ENCODE measurements around the gene TRIL. TPM values are rescaled to one million over a fixed set of nuclear protein-coding genes. Genes with fewer than 3 reads are reported as not detected.

The TRIL gene
- total and polyA plus RNA-seq, 9 of the 15 experiments (the other 6 are each of a cell fraction or from before 2014, with no cell fraction given) = not detected

DNA sequence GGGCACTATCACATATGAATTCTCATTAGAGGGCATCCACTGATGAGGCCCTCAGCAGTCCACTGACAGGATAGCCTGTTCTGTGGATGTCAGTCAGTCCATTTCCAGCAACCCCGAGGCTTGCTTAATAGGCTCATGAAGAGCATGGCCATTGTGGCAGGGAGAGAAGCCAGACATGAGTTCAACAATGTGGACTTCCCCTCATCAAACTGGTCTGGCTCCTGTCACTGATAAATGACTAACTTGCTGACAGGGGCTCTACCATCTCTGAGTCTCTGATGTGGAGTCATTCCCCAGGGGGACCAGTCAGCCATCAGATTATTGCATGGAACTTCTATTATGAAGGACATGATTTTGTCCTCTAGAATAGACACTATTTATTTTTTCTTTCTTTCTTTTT, 19.8 kb upstream of the TRIL start:
- Histone ChIP-seq H3K9me3 (replicated peaks; ENCODE audit: control insufficient read depth, insufficient read depth, low read depth, low read length) (no peaks in the 10 kb centered on the region), H3K36me3 (ENCODE audit: control insufficient read depth, insufficient read depth, low read length) (no peaks in the 10 kb centered on the region), H3K4me2 (ENCODE audit: insufficient read depth, low read length) (no peak overlapping the region), H3K4me3 (no peak overlapping the region), H2AFZ (ENCODE audit: low read depth, low read length) (no peak overlapping the region), H3K4me1 (replicated peaks in 1 of 2; ENCODE audit: control insufficient read depth in 2 of 2, insufficient read depth in 2 of 2, low read length in 2 of 2) (no peaks in the 10 kb centered on the region), H3K9ac (ENCODE audit: insufficient read depth in 1 of 2, low read depth in 2 of 2, low read length in 2 of 2) (no peak overlapping the region), H3K79me2 (ENCODE audit: control insufficient read depth, insufficient read depth, low read length) (no peaks in the 10 kb centered on the region), H3K27me3 (ENCODE audit: control insufficient read depth in 2 of 2, insufficient read depth in 2 of 2, low read length in 2 of 2) (no peaks in the 10 kb centered on the region), H4K20me1 (replicated peaks; ENCODE audit: control insufficient read depth, insufficient read depth, low read length) (no peaks in the 10 kb centered on the region), H3K9me1 (ENCODE audit: control insufficient read depth, insufficient read depth, low read length) (no peaks in the 10 kb centered on the region), H3K27ac (ENCODE audit: extremely low read depth, low read depth, low read length) (no peak overlapping the region)
- intact Hi-C loops (cut with micrococcal nuclease) = no loop called here
- no TSS peak for BruUV-seq (replicated peaks)
- POLR2A ChIA-PET = no interaction called here
- in situ Hi-C loops (cut with MboI) = no loop called here
- 0% methylated on average over 1 of the region's 1 CpG for WGBS (ENCODE audit: insufficient coverage, low coverage, missing lambda C conversion rate)
- TF ChIP-seq KLF10 (CRISPR knock-in tag; IDR thresholded peaks at IDR 0.05) = no peak
- ATAC-seq (no peak), DNase-seq (ENCODE audit: extremely low read depth in 1 of 4, low spot score in 3 of 4) (no peak), FAIRE-seq (no peak)
- CTCF ChIA-PET (ENCODE audit: low intra/inter-chr PET ratio) = no interaction called here

DNA sequence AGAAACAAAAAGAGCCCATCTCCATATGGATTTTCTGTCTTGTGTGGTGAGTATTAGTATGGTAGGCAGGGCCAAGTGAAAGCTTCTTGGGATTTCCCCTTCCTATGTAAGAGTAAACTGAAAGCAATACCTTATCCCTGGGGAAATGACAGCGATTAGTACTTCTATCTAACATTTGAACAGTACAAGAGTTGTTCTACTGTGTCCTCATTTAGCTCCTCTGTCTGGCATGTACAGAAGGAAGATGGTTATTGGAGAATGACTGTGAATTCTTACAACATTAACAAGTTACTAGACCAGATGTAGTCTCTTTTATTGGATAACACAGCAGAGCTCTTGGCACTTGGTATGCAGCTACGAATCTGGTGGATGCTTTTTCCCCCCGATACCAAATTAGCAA, 17.9 kb upstream of the TRIL start:
- Histone ChIP-seq H4K20me1 (replicated peaks; ENCODE audit: control insufficient read depth, insufficient read depth, low read length) (no peaks in the 10 kb centered on the region), H3K4me2 (ENCODE audit: insufficient read depth, low read length) (no peak overlapping the region), H3K9me3 (replicated peaks; ENCODE audit: control insufficient read depth, insufficient read depth, low read depth, low read length) (no peaks in the 10 kb centered on the region), H3K36me3 (ENCODE audit: control insufficient read depth, insufficient read depth, low read length) (no peaks in the 10 kb centered on the region), H3K27ac (ENCODE audit: extremely low read depth, low read depth, low read length) (no peak overlapping the region), H3K79me2 (ENCODE audit: control insufficient read depth, insufficient read depth, low read length) (no peaks in the 10 kb centered on the region), H3K9ac (ENCODE audit: insufficient read depth in 1 of 2, low read depth in 2 of 2, low read length in 2 of 2) (no peak overlapping the region), H3K27me3 (ENCODE audit: control insufficient read depth in 2 of 2, insufficient read depth in 2 of 2, low read length in 2 of 2) (no peaks in the 10 kb centered on the region), H2AFZ (ENCODE audit: low read depth, low read length) (no peak overlapping the region), H3K9me1 (ENCODE audit: control insufficient read depth, insufficient read depth, low read length) (no peaks in the 10 kb centered on the region), H3K4me3 (no peak overlapping the region), H3K4me1 (replicated peaks in 1 of 2; ENCODE audit: control insufficient read depth in 2 of 2, insufficient read depth in 2 of 2, low read length in 2 of 2) (no peaks in the 10 kb centered on the region)
- in situ Hi-C loops (cut with MboI) = no loop called here
- intact Hi-C loops (cut with micrococcal nuclease) = no loop called here
- POLR2A ChIA-PET = no interaction called here
- TF ChIP-seq, protein P1, sequence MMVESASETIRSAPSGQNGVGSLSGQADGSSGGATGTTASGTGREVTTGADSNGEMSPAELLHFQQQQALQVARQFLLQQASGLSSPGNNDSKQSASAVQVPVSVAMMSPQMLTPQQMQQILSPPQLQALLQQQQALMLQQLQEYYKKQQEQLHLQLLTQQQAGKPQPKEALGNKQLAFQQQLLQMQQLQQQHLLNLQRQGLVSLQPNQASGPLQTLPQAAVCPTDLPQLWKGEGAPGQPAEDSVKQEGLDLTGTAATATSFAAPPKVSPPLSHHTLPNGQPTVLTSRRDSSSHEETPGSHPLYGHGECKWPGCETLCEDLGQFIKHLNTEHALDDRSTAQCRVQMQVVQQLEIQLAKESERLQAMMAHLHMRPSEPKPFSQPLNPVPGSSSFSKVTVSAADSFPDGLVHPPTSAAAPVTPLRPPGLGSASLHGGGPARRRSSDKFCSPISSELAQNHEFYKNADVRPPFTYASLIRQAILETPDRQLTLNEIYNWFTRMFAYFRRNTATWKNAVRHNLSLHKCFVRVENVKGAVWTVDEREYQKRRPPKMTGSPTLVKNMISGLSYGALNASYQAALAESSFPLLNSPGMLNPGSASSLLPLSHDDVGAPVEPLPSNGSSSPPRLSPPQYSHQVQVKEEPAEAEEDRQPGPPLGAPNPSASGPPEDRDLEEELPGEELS (CRISPR knock-in tag; IDR thresholded peaks at IDR 0.05; ENCODE audit: borderline replicate concordance) = no peak
- TF ChIP-seq, protein P2, sequence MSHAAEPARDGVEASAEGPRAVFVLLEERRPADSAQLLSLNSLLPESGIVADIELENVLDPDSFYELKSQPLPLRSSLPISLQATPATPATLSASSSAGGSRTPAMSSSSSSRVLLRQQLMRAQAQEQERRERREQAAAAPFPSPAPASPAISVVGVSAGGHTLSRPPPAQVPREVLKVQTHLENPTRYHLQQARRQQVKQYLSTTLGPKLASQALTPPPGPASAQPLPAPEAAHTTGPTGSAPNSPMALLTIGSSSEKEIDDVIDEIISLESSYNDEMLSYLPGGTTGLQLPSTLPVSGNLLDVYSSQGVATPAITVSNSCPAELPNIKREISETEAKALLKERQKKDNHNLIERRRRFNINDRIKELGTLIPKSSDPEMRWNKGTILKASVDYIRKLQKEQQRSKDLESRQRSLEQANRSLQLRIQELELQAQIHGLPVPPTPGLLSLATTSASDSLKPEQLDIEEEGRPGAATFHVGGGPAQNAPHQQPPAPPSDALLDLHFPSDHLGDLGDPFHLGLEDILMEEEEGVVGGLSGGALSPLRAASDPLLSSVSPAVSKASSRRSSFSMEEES (CRISPR knock-in tag; IDR thresholded peaks at IDR 0.05) = no peak
- TF ChIP-seq ZBTB17 (CRISPR knock-in tag; IDR thresholded peaks at IDR 0.05) (no peak), C11orf30 (IDR thresholded peaks at IDR 0.05; ENCODE audit: low read depth) (no peak), SNRNP70 (optimal IDR thresholded peaks at IDR 0.05; ENCODE audit: low read depth, low read length) (no peak), DACH1 (IDR thresholded peaks at IDR 0.05; ENCODE audit: partially characterized antibody) (no peak), NCOA2 (IDR thresholded peaks at IDR 0.05; ENCODE audit: partially characterized antibody in 2 of 2) (no peak), NR2C2 (CRISPR knock-in tag; IDR thresholded peaks at IDR 0.05) (no peak), NR2C2 (tag; IDR thresholded peaks at IDR 0.05) (no peak), NFIC (IDR thresholded peaks at IDR 0.05) (no peak), JUN (IDR thresholded peaks at IDR 0.05; ENCODE audit: borderline replicate concordance, low read depth, low read length) (no peak), JUN (CRISPR knock-in tag; IDR thresholded peaks at IDR 0.05; ENCODE audit: borderline replicate concordance) (no peak), MEF2A (IDR thresholded peaks at IDR 0.05; ENCODE audit: control insufficient read depth, low read depth, low read length) (no peak), TAF15 (IDR thresholded peaks at IDR 0.05; ENCODE audit: low read depth, low read length) (no peak), DNMT1 (IDR thresholded peaks at IDR 0.05) (no peak)
- no TSS peak for BruUV-seq (replicated peaks)
- CTCF ChIA-PET (ENCODE audit: low intra/inter-chr PET ratio) = no interaction called here
- no peak for DNase-seq (ENCODE audit: extremely low read depth in 1 of 4, low spot score in 3 of 4)
- 4% methylated on average over 3 of the region's 3 CpGs for WGBS (ENCODE audit: insufficient coverage, low coverage, missing lambda C conversion rate)
- FAIRE-seq = no peak
- no peak for ATAC-seq

Measured in K562 (cell line).